SU-DHL-6 (cell line): ENCODE data around the gene MAP7.

Source experiments
- H2AFZ ChIP-seq: fragments of 200-600 bp; sonication (generic); 2 replicates; pipeline ENCODE4 v1.6.1; 2014; ENCODE audit warnings: low read depth, mild to moderate bottlenecking, moderate library complexity, mixed read lengths, antibody characterized with exemption, low read length; ENCODE audit not compliant: severe bottlenecking
- H3F3A ChIP-seq: fragments of 200-600 bp; shearing (Covaris generic); 2 replicates; pipeline ENCODE4 v1.6.0; 2016; ENCODE audit warnings: antibody characterized with exemption, mild to moderate bottlenecking; ENCODE audit not compliant: insufficient read depth
- H3K27ac ChIP-seq: fragments of 200-600 bp; sonication (generic); 2 replicates; pipeline ENCODE4 v1.5.1; 2016; ENCODE audit warnings: low read depth, mild to moderate bottlenecking, low read length, moderate library complexity, mixed read lengths
- H3K27me3 ChIP-seq: fragments of 200-600 bp; sonication (generic), shearing (Covaris generic); 2 replicates; pipeline ENCODE4 v1.6.0; 2014; ENCODE audit warnings: mild to moderate bottlenecking, low read length
- H3K36me3 ChIP-seq: fragments of 200-600 bp; sonication (generic); 2 replicates; pipeline ENCODE4 v1.6.1; 2014; ENCODE audit warnings: mild to moderate bottlenecking, low read length, mixed read lengths
- H3K4me2 ChIP-seq: fragments of 300-600, 200-600 bp; shearing (Covaris generic), sonication (generic); 2 replicates; pipeline ENCODE4 v1.6.0; 2014; ENCODE audit warnings: low read length, low read depth, mild to moderate bottlenecking; ENCODE audit not compliant: poor library complexity, severe bottlenecking
- H3K4me3 ChIP-seq: fragments of 200-600 bp; sonication (generic); 2 replicates; pipeline ENCODE4 v1.5.1; 2014; ENCODE audit warnings: antibody characterized with exemption, low read length, mild to moderate bottlenecking, mixed read lengths; ENCODE audit not compliant: insufficient read depth, poor library complexity, severe bottlenecking
- H3K79me2 ChIP-seq: fragments of 200-600 bp; sonication (generic); 2 replicates; pipeline ENCODE4 v1.6.1; 2014; ENCODE audit warnings: mild to moderate bottlenecking, low read length, moderate library complexity; ENCODE audit not compliant: insufficient read depth
- H3K9ac ChIP-seq: fragments of 200-600 bp; sonication (generic); 2 replicates; pipeline ENCODE4 v1.7.0; 2014; ENCODE audit warnings: mild to moderate bottlenecking, low read length
- H3K9me2 ChIP-seq: fragments of 200-600 bp; sonication (generic); replicated peaks from 2 replicates; pipeline ENCODE4 v1.6.1; 2014; ENCODE audit warnings: low read length; ENCODE audit not compliant: insufficient read depth
- H3K9me3 ChIP-seq: fragments of 200-600 bp; sonication (generic); 2 replicates; pipeline ENCODE4 v1.6.1; 2014; ENCODE audit warnings: low read length, mixed read lengths; ENCODE audit not compliant: insufficient read depth
- H4K20me1 ChIP-seq: fragments of 200-600 bp; sonication (generic); 2 replicates; pipeline ENCODE4 v1.6.1; 2014; ENCODE audit warnings: low read depth, mild to moderate bottlenecking, antibody characterized with exemption, low read length, moderate library complexity, mixed read lengths
- CTCF ChIP-seq: fragments of 200-600 bp; sonication (generic); IDR thresholded peaks from one replicate; pipeline ENCODE4 v1.5.1; 2017; ENCODE audit warnings: antibody characterized with exemption, mild to moderate bottlenecking, low read length, moderate library complexity; ENCODE audit not compliant: insufficient read depth, poor library complexity, severe bottlenecking
- EZH2phosphoT487 ChIP-seq: fragments of 200-600 bp; sonication (generic), shearing (Covaris generic); conservative IDR thresholded peaks from 2 replicates; pipeline ENCODE4 v1.6.1; 2018; ENCODE audit warnings: mild to moderate bottlenecking, antibody characterized with exemption, low read length, moderate library complexity, mixed read lengths

MAP7 gene

GRCh38 chr6:136510299-136510698, 39.9 kb downstream of the MAP7 start:
- Histone ChIP-seq H3K9me2 (no peaks in the 10 kb centered on the region), H3K4me2 (no peak overlapping the region), H3K36me3 (no peaks in the 10 kb centered on the region), H3K9me3 (no peaks in the 10 kb centered on the region), H3K4me3 (no peak overlapping the region), H2AFZ (no peak overlapping the region), H3K79me2 (no peaks in the 10 kb centered on the region), H3K27ac (no peak overlapping the region), H3F3A (no peaks in the 10 kb centered on the region), H3K27me3 (no peaks in the 10 kb centered on the region), H3K9ac (no peak overlapping the region), H4K20me1 (no peaks in the 10 kb centered on the region)
- TF ChIP-seq CTCF = no peak
- TF ChIP-seq EZH2phosphoT487 = no peak

GRCh38 chr6:136508725-136509392, 41.4 kb downstream of the MAP7 start:
- Histone ChIP-seq H3K27me3 (no peaks in the 10 kb centered on the region), H3K4me3 (no peak overlapping the region), H3K9ac (no peak overlapping the region), H3K9me3 (no peaks in the 10 kb centered on the region), H2AFZ (no peak overlapping the region), H3K9me2 (no peaks in the 10 kb centered on the region), H3K4me2 (no peak overlapping the region), H3F3A (no peaks in the 10 kb centered on the region), H3K36me3 (no peaks in the 10 kb centered on the region), H4K20me1 (no peaks in the 10 kb centered on the region), H3K79me2 (no peaks in the 10 kb centered on the region), H3K27ac (no peak overlapping the region)
- no peak for TF ChIP-seq EZH2phosphoT487
- TF ChIP-seq CTCF = no peak

- no peak overlapping the region for H3K4me2 ChIP-seq
- no peak overlapping the region for H3K9ac ChIP-seq
- no peaks in the 10 kb centered on the region for H3K36me3 ChIP-seq
- no peaks in the 10 kb centered on the region for H3K9me2 ChIP-seq
- no peaks in the 10 kb centered on the region for H3K79me2 ChIP-seq
- TF ChIP-seq CTCF (no peak), EZH2phosphoT487 (no peak)
- no peak overlapping the region for H3K27ac ChIP-seq
- H4K20me1 ChIP-seq = no peaks in the 10 kb centered on the region
- no peaks in the 10 kb centered on the region for H3K27me3 ChIP-seq
- H3K9me3 ChIP-seq = no peaks in the 10 kb centered on the region
- H3F3A ChIP-seq = no peaks in the 10 kb centered on the region
- no peak overlapping the region for H3K4me3 ChIP-seq
- no peak overlapping the region for H2AFZ ChIP-seq
These were observed 44.0 kb downstream of the MAP7 start for GRCh38 chr6:136506124-136506799.
